Measurements from ENCODE around the gene NFE2L3.
"Not testable (repeated sequence)": the region's sequence is repeated elsewhere in the genome, so short reads cannot be mapped to it uniquely, and the experiment has no call there.

DNA sequence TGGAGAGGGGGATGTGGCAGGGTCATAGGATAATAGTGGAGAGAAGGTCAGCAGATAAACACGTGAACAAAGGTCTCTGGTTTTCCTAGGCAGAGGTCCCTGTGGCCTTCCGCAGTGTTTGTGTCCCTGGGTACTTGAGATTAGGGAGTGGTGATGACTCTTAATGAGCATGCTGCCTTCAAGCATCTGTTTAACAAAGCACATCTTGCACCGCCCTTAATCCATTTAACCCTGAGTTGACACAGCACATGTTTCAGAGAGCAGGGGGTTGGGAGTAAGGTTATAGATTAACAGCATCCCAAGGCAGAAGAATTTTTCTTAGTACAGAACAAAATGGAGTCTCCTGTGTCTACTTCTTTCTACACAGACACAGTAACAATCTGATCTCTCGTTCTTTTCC, 23.9 kb downstream of the NFE2L3 start:
- not testable (repeated sequence) for TF ChIP-seq SP1 (IDR thresholded peaks at IDR 0.05); TAF1 (conservative IDR thresholded peaks at IDR 0.05); HNF4A (conservative IDR thresholded peaks at IDR 0.05); RAD21 (IDR thresholded peaks at IDR 0.05); HNF4G (IDR thresholded peaks at IDR 0.05); EGR1 (IDR thresholded peaks at IDR 0.05; ENCODE audit: low read depth in 2 of 2)
- TF ChIP-seq, protein P1, sequence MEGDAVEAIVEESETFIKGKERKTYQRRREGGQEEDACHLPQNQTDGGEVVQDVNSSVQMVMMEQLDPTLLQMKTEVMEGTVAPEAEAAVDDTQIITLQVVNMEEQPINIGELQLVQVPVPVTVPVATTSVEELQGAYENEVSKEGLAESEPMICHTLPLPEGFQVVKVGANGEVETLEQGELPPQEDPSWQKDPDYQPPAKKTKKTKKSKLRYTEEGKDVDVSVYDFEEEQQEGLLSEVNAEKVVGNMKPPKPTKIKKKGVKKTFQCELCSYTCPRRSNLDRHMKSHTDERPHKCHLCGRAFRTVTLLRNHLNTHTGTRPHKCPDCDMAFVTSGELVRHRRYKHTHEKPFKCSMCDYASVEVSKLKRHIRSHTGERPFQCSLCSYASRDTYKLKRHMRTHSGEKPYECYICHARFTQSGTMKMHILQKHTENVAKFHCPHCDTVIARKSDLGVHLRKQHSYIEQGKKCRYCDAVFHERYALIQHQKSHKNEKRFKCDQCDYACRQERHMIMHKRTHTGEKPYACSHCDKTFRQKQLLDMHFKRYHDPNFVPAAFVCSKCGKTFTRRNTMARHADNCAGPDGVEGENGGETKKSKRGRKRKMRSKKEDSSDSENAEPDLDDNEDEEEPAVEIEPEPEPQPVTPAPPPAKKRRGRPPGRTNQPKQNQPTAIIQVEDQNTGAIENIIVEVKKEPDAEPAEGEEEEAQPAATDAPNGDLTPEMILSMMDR (IDR thresholded peaks at IDR 0.05; ENCODE audit: low read depth, low read length, missing input control) = not testable (repeated sequence)
- TF ChIP-seq, protein P2, sequence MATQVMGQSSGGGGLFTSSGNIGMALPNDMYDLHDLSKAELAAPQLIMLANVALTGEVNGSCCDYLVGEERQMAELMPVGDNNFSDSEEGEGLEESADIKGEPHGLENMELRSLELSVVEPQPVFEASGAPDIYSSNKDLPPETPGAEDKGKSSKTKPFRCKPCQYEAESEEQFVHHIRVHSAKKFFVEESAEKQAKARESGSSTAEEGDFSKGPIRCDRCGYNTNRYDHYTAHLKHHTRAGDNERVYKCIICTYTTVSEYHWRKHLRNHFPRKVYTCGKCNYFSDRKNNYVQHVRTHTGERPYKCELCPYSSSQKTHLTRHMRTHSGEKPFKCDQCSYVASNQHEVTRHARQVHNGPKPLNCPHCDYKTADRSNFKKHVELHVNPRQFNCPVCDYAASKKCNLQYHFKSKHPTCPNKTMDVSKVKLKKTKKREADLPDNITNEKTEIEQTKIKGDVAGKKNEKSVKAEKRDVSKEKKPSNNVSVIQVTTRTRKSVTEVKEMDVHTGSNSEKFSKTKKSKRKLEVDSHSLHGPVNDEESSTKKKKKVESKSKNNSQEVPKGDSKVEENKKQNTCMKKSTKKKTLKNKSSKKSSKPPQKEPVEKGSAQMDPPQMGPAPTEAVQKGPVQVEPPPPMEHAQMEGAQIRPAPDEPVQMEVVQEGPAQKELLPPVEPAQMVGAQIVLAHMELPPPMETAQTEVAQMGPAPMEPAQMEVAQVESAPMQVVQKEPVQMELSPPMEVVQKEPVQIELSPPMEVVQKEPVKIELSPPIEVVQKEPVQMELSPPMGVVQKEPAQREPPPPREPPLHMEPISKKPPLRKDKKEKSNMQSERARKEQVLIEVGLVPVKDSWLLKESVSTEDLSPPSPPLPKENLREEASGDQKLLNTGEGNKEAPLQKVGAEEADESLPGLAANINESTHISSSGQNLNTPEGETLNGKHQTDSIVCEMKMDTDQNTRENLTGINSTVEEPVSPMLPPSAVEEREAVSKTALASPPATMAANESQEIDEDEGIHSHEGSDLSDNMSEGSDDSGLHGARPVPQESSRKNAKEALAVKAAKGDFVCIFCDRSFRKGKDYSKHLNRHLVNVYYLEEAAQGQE (IDR thresholded peaks at IDR 0.05) = not testable (repeated sequence)
